ENCODE measurements around the gene WDR7.

GRCh38 chr18:56672981-56673380 is 21.8 kb downstream of the WDR7 start:
- TF ChIP-seq, protein P1, sequence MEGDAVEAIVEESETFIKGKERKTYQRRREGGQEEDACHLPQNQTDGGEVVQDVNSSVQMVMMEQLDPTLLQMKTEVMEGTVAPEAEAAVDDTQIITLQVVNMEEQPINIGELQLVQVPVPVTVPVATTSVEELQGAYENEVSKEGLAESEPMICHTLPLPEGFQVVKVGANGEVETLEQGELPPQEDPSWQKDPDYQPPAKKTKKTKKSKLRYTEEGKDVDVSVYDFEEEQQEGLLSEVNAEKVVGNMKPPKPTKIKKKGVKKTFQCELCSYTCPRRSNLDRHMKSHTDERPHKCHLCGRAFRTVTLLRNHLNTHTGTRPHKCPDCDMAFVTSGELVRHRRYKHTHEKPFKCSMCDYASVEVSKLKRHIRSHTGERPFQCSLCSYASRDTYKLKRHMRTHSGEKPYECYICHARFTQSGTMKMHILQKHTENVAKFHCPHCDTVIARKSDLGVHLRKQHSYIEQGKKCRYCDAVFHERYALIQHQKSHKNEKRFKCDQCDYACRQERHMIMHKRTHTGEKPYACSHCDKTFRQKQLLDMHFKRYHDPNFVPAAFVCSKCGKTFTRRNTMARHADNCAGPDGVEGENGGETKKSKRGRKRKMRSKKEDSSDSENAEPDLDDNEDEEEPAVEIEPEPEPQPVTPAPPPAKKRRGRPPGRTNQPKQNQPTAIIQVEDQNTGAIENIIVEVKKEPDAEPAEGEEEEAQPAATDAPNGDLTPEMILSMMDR (IDR thresholded peaks at IDR 0.05) = no peak
- TF ChIP-seq ZFX (IDR thresholded peaks at IDR 0.05; ENCODE audit: borderline replicate concordance) = no peak
